GM18508 (cell line): ENCODE results near the gene CFD.
"Not testable (repeated sequence)": the region's sequence is repeated elsewhere in the genome, so short reads cannot be mapped to it uniquely, and the experiment has no call there.

Experiments
- ATAC-seq: cut with Tn5 transposase; IDR thresholded peaks from one replicate; pipeline ENCODE4 v1.9.1; 2021; ENCODE audit warnings: moderate number of reproducible peaks; ENCODE audit not compliant: insufficient read depth, unreplicated experiment

CFD gene

GRCh38 chr19:824885-825284 is 34.6 kb upstream of the CFD start:
- ATAC-seq: no peak

GRCh38 chr19:825897-826644 is 33.4 kb upstream of the CFD start:
- no peak for ATAC-seq

- no peak for ATAC-seq
These were observed 32.2 kb upstream of the CFD start for GRCh38 chr19:827314-827709.

GRCh38 chr19:827710-828321 is 31.6 kb upstream of the CFD start, which contains the start of gene AZU1:
AZU1 (plus strand) TSS chr19:827837; CDS start chr19:827847, 10 bp downstream.
- ATAC-seq: no peak

- no peak for ATAC-seq
These were observed 30.2 kb upstream of the CFD start for GRCh38 chr19:829129-829758.

GRCh38 chr19:831407-832369 is 27.8 kb upstream of the CFD start:
- ATAC-seq: no peak

GRCh38 chr19:834216-834615 is 25.2 kb upstream of the CFD start:
- ATAC-seq: no peak

- no peak for ATAC-seq
These were observed 24.2 kb upstream of the CFD start for GRCh38 chr19:835210-835810.

- no peak for ATAC-seq
These were observed 18.8 kb upstream of the CFD start, which contains the start of gene PRTN3 for GRCh38 chr19:840519-841206. PRTN3 (plus strand) TSS chr19:840999; CDS start chr19:841009, 10 bp downstream.

GRCh38 chr19:842802-843179 is 16.7 kb upstream of the CFD start:
- not testable (repeated sequence) for ATAC-seq

GRCh38 chr19:843180-843835 is 16.2 kb upstream of the CFD start:
- no peak for ATAC-seq

GRCh38 chr19:843836-844545 is 15.5 kb upstream of the CFD start:
- no peak for ATAC-seq

- ATAC-seq: no peak
These were observed 14.9 kb upstream of the CFD start for GRCh38 chr19:844546-844971.

GRCh38 chr19:845707-846521 is 13.6 kb upstream of the CFD start:
- ATAC-seq: no peak

- ATAC-seq: no peak
These were observed 11.0 kb upstream of the CFD start for GRCh38 chr19:848386-848921.

- not testable (repeated sequence) for ATAC-seq
These were observed 10.3 kb upstream of the CFD start for GRCh38 chr19:849195-849594.
